HEK293 (cell line): ENCODE measurements around the gene TANGO6.

Source experiments
- AEBP2 ChIP-seq: fragments of 450-650 bp; formaldehyde crosslinking; IDR thresholded peaks from 2 replicates; pipeline ENCODE4 v1.5.1; 2016; ENCODE audit warnings: missing biosample characterization, missing genetic modification characterization, borderline replicate concordance
- BCL6B ChIP-seq: fragments of 450-650 bp; formaldehyde crosslinking; IDR thresholded peaks from 2 replicates; pipeline ENCODE4 v1.5.1; 2017; ENCODE audit warnings: missing biosample characterization, missing genetic modification characterization
- EGR2 ChIP-seq: fragments of 450-650 bp; formaldehyde crosslinking; IDR thresholded peaks from 2 replicates; pipeline ENCODE4 v1.5.1; 2016; ENCODE audit warnings: low read depth, missing biosample characterization, missing genetic modification characterization
- ELK4 ChIP-seq: IDR thresholded peaks from 2 replicates; pipeline ENCODE4 v1.6.1; 2011; ENCODE audit warnings: mild to moderate bottlenecking, low read depth, low read length, borderline replicate concordance
- HOXD13 ChIP-seq: sonication (generic); formaldehyde crosslinking; IDR thresholded peaks from 2 replicates; pipeline ENCODE4 v1.8.0; 2022; ENCODE audit warnings: missing genetic modification reagents, borderline replicate concordance
- REST ChIP-seq: fragments of 450-650 bp; formaldehyde crosslinking; IDR thresholded peaks from 2 replicates; pipeline ENCODE4 v1.5.1; 2016; ENCODE audit warnings: missing biosample characterization, missing genetic modification characterization
- WT1 ChIP-seq: fragments of 450-650 bp; formaldehyde crosslinking; IDR thresholded peaks from 2 replicates; pipeline ENCODE4 v1.5.1; 2016; ENCODE audit warnings: missing biosample characterization, missing genetic modification characterization
- ZBTB48 ChIP-seq: fragments of 450-650 bp; formaldehyde crosslinking; IDR thresholded peaks from 2 replicates; pipeline ENCODE4 v1.5.1; 2016; ENCODE audit warnings: missing biosample characterization, missing genetic modification characterization
- ZBTB8A ChIP-seq: fragments of 450-650 bp; formaldehyde crosslinking; IDR thresholded peaks from 2 replicates; pipeline ENCODE4 v1.5.1; 2016; ENCODE audit warnings: missing biosample characterization, missing genetic modification characterization
- ZNF16 ChIP-seq: fragments of 450-650 bp; formaldehyde crosslinking; IDR thresholded peaks from 2 replicates; pipeline ENCODE4 v1.5.1; 2016; ENCODE audit warnings: low read depth, missing biosample characterization, missing genetic modification characterization
- ZNF2 ChIP-seq: fragments of 450-650 bp; formaldehyde crosslinking; IDR thresholded peaks from 2 replicates; pipeline ENCODE4 v1.5.1; 2016; ENCODE audit warnings: missing biosample characterization, missing genetic modification characterization
- ZNF202 ChIP-seq: fragments of 450-650 bp; formaldehyde crosslinking; IDR thresholded peaks from 2 replicates; pipeline ENCODE4 v1.5.1; 2016; ENCODE audit warnings: missing biosample characterization, missing genetic modification characterization, borderline replicate concordance
- ZNF221 ChIP-seq: fragments of 450-650 bp; formaldehyde crosslinking; IDR thresholded peaks from 2 replicates; pipeline ENCODE4 v1.5.1; 2017; ENCODE audit warnings: missing biosample characterization, missing genetic modification characterization, borderline replicate concordance
- ZNF302 ChIP-seq: fragments of 450-650 bp; formaldehyde crosslinking; IDR thresholded peaks from 2 replicates; pipeline ENCODE4 v1.5.1; 2016; ENCODE audit warnings: missing biosample characterization, missing genetic modification characterization, low read depth
- ZNF335 ChIP-seq: fragments of 450-650 bp; formaldehyde crosslinking; conservative IDR thresholded peaks from 2 replicates; pipeline ENCODE4 v1.5.1; 2016; ENCODE audit warnings: missing biosample characterization, missing genetic modification characterization
- ZNF350 ChIP-seq: fragments of 450-650 bp; formaldehyde crosslinking; IDR thresholded peaks from 2 replicates; pipeline ENCODE4 v1.5.0; 2017; ENCODE audit warnings: missing biosample characterization, mild to moderate bottlenecking, missing genetic modification characterization
- ZNF391 ChIP-seq: fragments of 450-650 bp; formaldehyde crosslinking; IDR thresholded peaks from 2 replicates; pipeline ENCODE4 v1.5.1; 2016; ENCODE audit warnings: low read depth, missing biosample characterization, missing genetic modification characterization, borderline replicate concordance
- ZNF394 ChIP-seq: fragments of 450-650 bp; formaldehyde crosslinking; IDR thresholded peaks from 2 replicates; pipeline ENCODE4 v1.5.1; 2016; ENCODE audit warnings: missing biosample characterization, missing genetic modification characterization, mild to moderate bottlenecking, moderate library complexity, borderline replicate concordance
- ZNF449 ChIP-seq: fragments of 450-650 bp; formaldehyde crosslinking; IDR thresholded peaks from 2 replicates; pipeline ENCODE4 v1.5.1; 2017; ENCODE audit warnings: missing biosample characterization, mild to moderate bottlenecking, missing genetic modification characterization, moderate library complexity
- ZNF48 ChIP-seq: fragments of 450-650 bp; formaldehyde crosslinking; IDR thresholded peaks from 2 replicates; pipeline ENCODE4 v1.5.1; 2016; ENCODE audit warnings: missing biosample characterization, missing genetic modification characterization
- ZNF501 ChIP-seq: fragments of 450-650 bp; formaldehyde crosslinking; IDR thresholded peaks from 2 replicates; pipeline ENCODE4 v1.5.1; 2016; ENCODE audit warnings: missing biosample characterization, missing genetic modification characterization
- ZNF514 ChIP-seq: fragments of 450-650 bp; formaldehyde crosslinking; IDR thresholded peaks from 2 replicates; pipeline ENCODE4 v1.5.1; 2016; ENCODE audit warnings: missing biosample characterization, missing genetic modification characterization
- ZNF521 ChIP-seq: fragments of 450-650 bp; formaldehyde crosslinking; IDR thresholded peaks from 2 replicates; pipeline ENCODE4 v1.5.1; 2017; ENCODE audit warnings: missing biosample characterization, mild to moderate bottlenecking, missing genetic modification characterization
- ZNF549 ChIP-seq: fragments of 450-650 bp; IDR thresholded peaks from 2 replicates; pipeline ENCODE4 v1.5.1; 2018; ENCODE audit warnings: missing biosample characterization, missing genetic modification characterization, mild to moderate bottlenecking, inconsistent platforms, moderate library complexity
- ZNF555 ChIP-seq: fragments of 450-650 bp; formaldehyde crosslinking; conservative IDR thresholded peaks from 2 replicates; pipeline ENCODE4 v1.5.1; 2017; ENCODE audit warnings: missing biosample characterization, mild to moderate bottlenecking, missing genetic modification characterization, inconsistent platforms
- ZNF621 ChIP-seq: fragments of 450-650 bp; formaldehyde crosslinking; IDR thresholded peaks from 2 replicates; pipeline ENCODE4 v1.5.1; 2017; ENCODE audit warnings: missing biosample characterization, missing genetic modification characterization
- ZNF624 ChIP-seq: fragments of 450-650 bp; formaldehyde crosslinking; IDR thresholded peaks from 2 replicates; pipeline ENCODE4 v1.5.1; 2017; ENCODE audit warnings: missing biosample characterization, missing genetic modification characterization
- ZNF792 ChIP-seq: fragments of 450-650 bp; formaldehyde crosslinking; IDR thresholded peaks from 2 replicates; pipeline ENCODE4 v1.5.1; 2016; ENCODE audit warnings: missing biosample characterization, missing genetic modification characterization
- ZSCAN18 ChIP-seq: fragments of 450-650 bp; formaldehyde crosslinking; IDR thresholded peaks from 2 replicates; pipeline ENCODE4 v1.5.1; 2016; ENCODE audit warnings: missing biosample characterization, missing genetic modification characterization

The TANGO6 gene

GRCh38 chr16:69106491-69107315 lies 263.4 kb downstream of the TANGO6 start (continued):
- no peak for TF ChIP-seq AEBP2 (tag by site-specific recombination)
- TF ChIP-seq REST: no peak
- TF ChIP-seq ZNF501: no peak
- TF ChIP-seq ZNF792 (tag by site-specific recombination): no peak
- no peak for TF ChIP-seq ZNF16 (tag by site-specific recombination)
- peak; percentile 92 for TF ChIP-seq ZNF449 (tag by site-specific recombination)
- no peak for TF ChIP-seq ZNF48 (tag by site-specific recombination)
- TF ChIP-seq BCL6B (tag by site-specific recombination): no peak
- no peak for TF ChIP-seq ZNF221 (tag by site-specific recombination)
- no peak for TF ChIP-seq ZNF202
- TF ChIP-seq WT1 (tag by site-specific recombination): no peak
- TF ChIP-seq ZNF391: no peak
- TF ChIP-seq ZNF555 (tag by site-specific recombination): no peak
- TF ChIP-seq ZSCAN18 (tag by site-specific recombination): no peak
- no peak for TF ChIP-seq ZNF302 (tag by site-specific recombination)
- TF ChIP-seq HOXD13: no peak
- no peak for TF ChIP-seq ZNF2 (tag by site-specific recombination)
- 0 out of 2 replicates have a peak, but pooled peaks have one; percentile 17 for TF ChIP-seq EGR2 (tag by site-specific recombination)
- no peak for TF ChIP-seq ZNF350 (tag by site-specific recombination)
- no peak for TF ChIP-seq ZNF549
- TF ChIP-seq ZNF394 (tag by site-specific recombination): no peak
- TF ChIP-seq ZNF621 (tag by site-specific recombination): no peak
- peak; percentile 22; the same call in 1 of the 2 replicates for TF ChIP-seq ZNF335 (tag by site-specific recombination)
- no peak for TF ChIP-seq ZBTB48
- TF ChIP-seq ZBTB8A (tag by site-specific recombination): peak; percentile 91
- TF ChIP-seq ELK4: no peak
- TF ChIP-seq ZNF521 (tag by site-specific recombination): no peak
- no peak for TF ChIP-seq ZNF624 (tag by site-specific recombination)
- TF ChIP-seq ZNF514 (tag by site-specific recombination): no peak
